A673 (cell line): Measurements from ENCODE around the gene GRK1. TPM values are rescaled to one million over a fixed set of nuclear protein-coding genes. Genes with fewer than 3 reads are reported as not detected.

Experiments
- BruUV-seq: library from RNA; stranded (reverse); fragments of 400-500 nt; replicated peaks from 2 replicates; lab custom pipeline; 2021; lab: Mats Ljungman, UMichigan
- CTCF ChIA-PET: fragments of 300-600 bp; sonication (Branson Sonifier 250); formaldehyde crosslinking; loops from one replicate; lab custom pipeline; 2022; ENCODE audit warnings: antibody characterized with exemption; lab: Charles Lee
- POLR2A ChIA-PET: fragments of 300-600 bp; sonication (Branson Sonifier 250); formaldehyde crosslinking; loops from one replicate; lab custom pipeline; 2022; ENCODE audit warnings: antibody characterized with exemption; ENCODE audit not compliant: low non-redundant PET; lab: Charles Lee
- DNase-seq: peaks from one replicate; pipeline ENCODE4 v3.0.0-alpha.2; 2015; ENCODE audit warnings: low spot score
- H3K27ac ChIP-seq: fragments of 200-600 bp; sonication (generic); 2 replicates; pipeline ENCODE4 v1.5.1; 2016; ENCODE audit warnings: mixed run types, low read depth, mild to moderate bottlenecking, mixed read lengths, antibody characterized with exemption, low read length; ENCODE audit not compliant: poor library complexity, severe bottlenecking
- H3K27me3 ChIP-seq: fragments of 200-600 bp; sonication (generic); replicated peaks from 2 replicates; pipeline ENCODE4 v1.6.1; 2017; ENCODE audit warnings: mixed run types, low read depth, mild to moderate bottlenecking, mixed read lengths, antibody characterized with exemption, low read length; ENCODE audit not compliant: insufficient read depth, poor library complexity
- H3K36me3 ChIP-seq: fragments of 200-600 bp; sonication (generic); 2 replicates; pipeline ENCODE4 v1.6.1; 2016; ENCODE audit warnings: mixed run types, mild to moderate bottlenecking, mixed read lengths, antibody characterized with exemption, low read length; ENCODE audit not compliant: insufficient read depth, poor library complexity, severe bottlenecking
- H3K4me1 ChIP-seq: fragments of 200-600 bp; sonication (generic); 2 replicates; pipeline ENCODE4 v1.6.1; 2017; ENCODE audit warnings: mixed run types, mild to moderate bottlenecking, mixed read lengths, antibody characterized with exemption, low read length; ENCODE audit not compliant: insufficient read depth, poor library complexity, severe bottlenecking
- H3K4me3 ChIP-seq: fragments of 200-600 bp; sonication (generic); 2 replicates; pipeline ENCODE4 v1.5.1; 2016; ENCODE audit warnings: low read depth, mixed run types, mild to moderate bottlenecking, mixed read lengths, low read length; ENCODE audit not compliant: poor library complexity, severe bottlenecking
- H3K9me3 ChIP-seq: fragments of 200-600 bp; sonication (generic); 2 replicates; pipeline ENCODE4 v1.6.1; 2016; ENCODE audit warnings: mixed run types, low read depth, mild to moderate bottlenecking, mixed read lengths, antibody characterized with exemption, low read length; ENCODE audit not compliant: poor library complexity, severe bottlenecking
- CTCF ChIP-seq: fragments of 300-800, 200-600 bp; sonication (generic); conservative IDR thresholded peaks from 2 replicates; pipeline ENCODE4 v1.5.1; 2017; ENCODE audit warnings: low read depth, mild to moderate bottlenecking, antibody characterized with exemption, low read length, moderate library complexity, mixed read lengths
- EZH2 ChIP-seq: fragments of 200-600 bp; sonication (generic); IDR thresholded peaks from 2 replicates; pipeline ENCODE4 v1.6.1; 2017; ENCODE audit warnings: borderline replicate concordance, low read depth, mild to moderate bottlenecking, mixed read lengths, antibody characterized with exemption, low read length; ENCODE audit not compliant: poor library complexity, severe bottlenecking
- intact Hi-C: fragments of 100-400 bp; cut with micrococcal nuclease; formaldehyde crosslinking; loops from one replicate; pipeline ENCODE4 v1.10.0; 2022; ENCODE audit not compliant: unreplicated experiment
- total RNA-seq: library from RNA; stranded (reverse); gene quantifications from 2 replicates; pipeline ENCODE4 v1.2.3, GENCODE V29; 2021

The GRK1 gene
- total RNA-seq, 1 experiment from 2014 or later = not detected

- H3K27me3 ChIP-seq = peaks cover 12% of the 10 kb centered on the region
- CTCF ChIA-PET = no interaction called here
- no peaks in the 10 kb centered on the region for H3K4me1 ChIP-seq
- H3K4me3 ChIP-seq = no peak overlapping the region
- no peaks in the 10 kb centered on the region for H3K9me3 ChIP-seq
- intact Hi-C loops = no loop called here
- no peak for TF ChIP-seq EZH2
- no peak for TF ChIP-seq CTCF
- POLR2A ChIA-PET = no interaction called here
- H3K36me3 ChIP-seq = no peaks in the 10 kb centered on the region
- H3K27ac ChIP-seq = no peak overlapping the region
- no TSS peak for BruUV-seq
- peak; percentile 43 for DNase-seq
Observed at GRCh38 chr13:113774177-113775107, 107.4 kb downstream of the GRK1 start.

- intact Hi-C loops = no loop called here
- ChIA-PET POLR2A (no interaction called here), CTCF (no interaction called here)
- no peak overlapping the region for H3K4me3 ChIP-seq
- no peaks in the 10 kb centered on the region for H3K4me1 ChIP-seq
- H3K27ac ChIP-seq = no peak overlapping the region
- DNase-seq = no peak
- no peaks in the 10 kb centered on the region for H3K9me3 ChIP-seq
- TF ChIP-seq EZH2 (no peak), CTCF (no peak)
- peaks cover 23% of the 10 kb centered on the region for H3K27me3 ChIP-seq
- no peaks in the 10 kb centered on the region for H3K36me3 ChIP-seq
- no TSS peak for BruUV-seq
Observed at GRCh38 chr13:113775451-113776145, 108.6 kb downstream of the GRK1 start.

- no peaks in the 10 kb centered on the region for H3K36me3 ChIP-seq
- no peaks in the 10 kb centered on the region for H3K9me3 ChIP-seq
- H3K27me3 ChIP-seq = peaks cover 32% of the 10 kb centered on the region
- H3K27ac ChIP-seq = no peak overlapping the region
- H3K4me3 ChIP-seq = no peak overlapping the region
- no TSS peak for BruUV-seq
- POLR2A ChIA-PET = no interaction called here
- no peak for TF ChIP-seq CTCF
- no peak for TF ChIP-seq EZH2
- DNase-seq = no peak
- no peaks in the 10 kb centered on the region for H3K4me1 ChIP-seq
- CTCF ChIA-PET = no interaction called here
- intact Hi-C loops = no loop called here
Observed at GRCh38 chr13:113776231-113777125, 109.5 kb downstream of the GRK1 start.
